ENCODE measurements around the gene TOM1L2.

GRCh38 chr17:17976931-17977570 is 4.9 kb upstream of the TOM1L2 start:
- TF ChIP-seq CTCF (IDR thresholded peaks at IDR 0.05) (no peak), POLR2A (IDR thresholded peaks at IDR 0.05) (no peak)

Measured in breast epithelium (tissue), 3 donors.